NCI-H1694 treated with DMSO at 0.1 percent for 48 hours (cell line): ENCODE results near the gene C2orf66.
A peak's percentile ranks its signal among the peaks of the same experiment; 100 is the strongest.

Source experiments
- DNase-seq: peaks from one replicate; lab custom pipeline; 2025; lab: John Stamatoyannopoulos, UW

C2orf66 gene

GRCh38 chr2:196759378-196759706, 49.8 kb downstream of the C2orf66 start:
- no peak for DNase-seq

GRCh38 chr2:196758474-196759377, 50.4 kb downstream of the C2orf66 start:
- DNase-seq: peak; percentile 36
